ENCODE results near the gene KCNB1.
"Not testable (repeated sequence)": the region's sequence is repeated elsewhere in the genome, so short reads cannot be mapped to it uniquely, and the experiment has no call there.

KCNB1 gene

GRCh38 chr20:49314052-49314451 is 168.4 kb downstream of the KCNB1 start:
- DNase-seq = not testable (repeated sequence)
